Epithelial cell of prostate (primary cell): ENCODE data around the gene RAB34.
A peak's percentile ranks its signal among the peaks of the same experiment; 100 is the strongest.
"Not testable (repeated sequence)": the region's sequence is repeated elsewhere in the genome, so short reads cannot be mapped to it uniquely, and the experiment has no call there.

Source experiments
- DNase-seq: peaks from one replicate; pipeline ENCODE4 v3.0.0-alpha.2; 2011; ENCODE audit warnings: low read depth, low spot score
- H3K27ac ChIP-seq: fragments of 450-650 bp; 2 replicates; pipeline ENCODE4 v1.5.1; 2017; ENCODE audit warnings: mild to moderate bottlenecking

The RAB34 gene

GRCh38 chr17:28747051-28747691, 29.5 kb upstream of the RAB34 start:
- H3K27ac ChIP-seq = peak overlapping the region; percentile 99
- no peak for DNase-seq

- H3K27ac ChIP-seq = peak overlapping the region; percentile 99
- no peak for DNase-seq
Measured at GRCh38 chr17:28746611-28747050, 29.0 kb upstream of the RAB34 start.

- peak overlapping the region; percentile 99 for H3K27ac ChIP-seq
- peak; percentile 79 for DNase-seq
Measured at GRCh38 chr17:28745786-28746411, 28.2 kb upstream of the RAB34 start.

- no peak for DNase-seq
- H3K27ac ChIP-seq = peak overlapping the region; percentile 99
Measured at GRCh38 chr17:28744972-28745785, 27.5 kb upstream of the RAB34 start.

GRCh38 chr17:28744104-28744971, 26.7 kb upstream of the RAB34 start:
- H3K27ac ChIP-seq = peak overlapping the region; percentile 99

GRCh38 chr17:28743243-28744103, 25.8 kb upstream of the RAB34 start, which contains the start of gene TRAF4:
TRAF4 (plus strand) TSS chr17:28744011; CDS start chr17:28744113, 102 bp downstream.
- no peak for DNase-seq
- peak within 1 kb of the TSS; percentile 99 for H3K27ac ChIP-seq

More at GRCh38 chr17:28744104-28744971, 26.7 kb upstream of the RAB34 start:
- no peak for DNase-seq

GRCh38 chr17:28741358-28742349, 24.0 kb upstream of the RAB34 start:
- DNase-seq = no peak
- H3K27ac ChIP-seq = no peak overlapping the region

GRCh38 chr17:28740406-28741357, 23.0 kb upstream of the RAB34 start:
- H3K27ac ChIP-seq = no peak overlapping the region
- no peak for DNase-seq

GRCh38 chr17:28738680-28739384, 21.2 kb upstream of the RAB34 start:
- no peak overlapping the region for H3K27ac ChIP-seq
- no peak for DNase-seq

- DNase-seq = no peak
- no peak overlapping the region for H3K27ac ChIP-seq
Measured at GRCh38 chr17:28737770-28738679, 20.4 kb upstream of the RAB34 start.

GRCh38 chr17:28737316-28737715, 19.6 kb upstream of the RAB34 start:
- no peak for DNase-seq
- no peak overlapping the region for H3K27ac ChIP-seq

GRCh38 chr17:28735913-28736769, 18.5 kb upstream of the RAB34 start:
- not testable (repeated sequence) for DNase-seq, H3K27ac ChIP-seq

GRCh38 chr17:28735242-28735722, 17.6 kb upstream of the RAB34 start:
- no peak for DNase-seq
- no peak overlapping the region for H3K27ac ChIP-seq

- no peak for DNase-seq
- no peak overlapping the region for H3K27ac ChIP-seq
Measured at GRCh38 chr17:28734712-28735241, 17.1 kb upstream of the RAB34 start.
